HUES64 (cell line): Measurements from ENCODE around the gene PRIM2.
"Not testable (repeated sequence)": the region's sequence is repeated elsewhere in the genome, so short reads cannot be mapped to it uniquely, and the experiment has no call there.

Experiments used
- H3K27ac ChIP-seq: 2 replicates; pipeline ENCODE4 v1.7.0; 2013; ENCODE audit warnings: low read depth, low read length, inconsistent platforms
- H3K27me3 ChIP-seq: 2 replicates; pipeline ENCODE4 v1.6.1; 2013; ENCODE audit warnings: mild to moderate bottlenecking, low read length; ENCODE audit not compliant: insufficient read depth
- H3K36me3 ChIP-seq: 2 replicates; pipeline ENCODE4 v1.6.1; 2013; ENCODE audit warnings: mild to moderate bottlenecking, low read length; ENCODE audit not compliant: insufficient read depth
- H3K4me1 ChIP-seq: 2 replicates; pipeline ENCODE4 v1.6.1; 2013; ENCODE audit warnings: mild to moderate bottlenecking, low read length, moderate library complexity; ENCODE audit not compliant: insufficient read depth
- H3K4me3 ChIP-seq: 2 replicates; pipeline ENCODE4 v1.5.1; 2013; ENCODE audit warnings: mild to moderate bottlenecking, low read length, moderate library complexity
- H3K9ac ChIP-seq: 2 replicates; pipeline ENCODE4 v1.6.1; 2013; ENCODE audit warnings: mild to moderate bottlenecking, low read depth, low read length
- H3K9me3 ChIP-seq: 2 replicates; pipeline ENCODE4 v1.6.1; 2013; ENCODE audit warnings: low read depth, low read length; ENCODE audit not compliant: insufficient read depth
- WGBS: fragments of 150-250, 120-280 bp; methylation state at CpG from one replicate; pipeline ENCODE4 v1.1.7; 2013; ENCODE audit warnings: missing lambda C conversion rate; 5-methylcytosine and 5-hydroxymethylcytosine counted together

The PRIM2 gene

GRCh38 chr6:57562233-57562632 lies 244.8 kb downstream of the PRIM2 start:
- H3K9ac ChIP-seq, H3K27ac ChIP-seq, H3K4me1 ChIP-seq, H3K27me3 ChIP-seq, H3K36me3 ChIP-seq, H3K4me3 ChIP-seq, H3K9me3 ChIP-seq: not testable (repeated sequence)
- WGBS, result 93% methylated on average over 2 of the region's 3 CpGs

DNA sequence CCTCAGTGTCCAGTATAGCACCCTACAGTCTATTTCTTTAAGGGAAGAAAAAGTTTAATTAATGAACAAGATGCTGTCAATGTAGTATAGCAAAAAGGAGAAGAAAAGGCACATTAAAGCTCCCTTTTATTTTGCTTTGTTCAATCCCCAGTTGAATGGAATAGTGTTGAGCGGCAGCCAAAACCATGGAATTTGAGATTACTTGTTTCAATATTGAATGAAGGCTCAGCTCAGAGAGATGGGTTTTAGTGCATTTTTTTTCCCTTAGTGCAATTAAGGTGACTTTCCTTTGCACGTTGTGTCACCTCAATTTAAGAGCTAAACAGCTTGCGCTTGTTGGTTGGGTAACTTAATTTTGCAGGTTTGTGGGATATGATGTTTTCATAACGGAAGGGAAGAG lies 254.7 kb downstream of the PRIM2 start:
- not testable (repeated sequence) for H3K4me1 ChIP-seq, H3K27ac ChIP-seq, H3K9ac ChIP-seq, H3K27me3 ChIP-seq, H3K36me3 ChIP-seq, H3K9me3 ChIP-seq, H3K4me3 ChIP-seq
- 96% methylated on average over 3 of the region's 4 CpGs for WGBS

DNA sequence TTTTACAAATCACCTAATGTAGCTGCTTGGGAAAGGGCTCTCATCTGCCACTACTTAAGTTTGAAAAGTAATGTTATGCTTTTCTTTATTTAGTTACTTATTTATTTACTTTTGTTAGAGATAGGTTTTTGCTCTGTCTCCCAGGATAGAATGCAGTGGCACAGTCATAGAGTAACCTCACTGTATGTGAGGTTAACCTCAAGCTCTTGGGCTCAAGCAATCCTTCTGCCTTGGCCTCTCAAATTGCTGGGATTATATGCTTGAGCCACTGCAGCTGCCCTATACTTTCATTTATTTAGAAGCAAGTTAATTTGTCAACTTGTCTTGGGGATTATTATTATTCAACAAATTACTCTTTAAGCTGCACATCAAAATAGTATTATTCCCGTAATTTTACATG lies 255.4 kb downstream of the PRIM2 start:
- H3K36me3 ChIP-seq, H3K4me3 ChIP-seq, H3K27me3 ChIP-seq, H3K27ac ChIP-seq, H3K9ac ChIP-seq, H3K9me3 ChIP-seq, H3K4me1 ChIP-seq: not testable (repeated sequence)
- no CpG with 5 or more reads among the region's 1 CpG for WGBS

DNA sequence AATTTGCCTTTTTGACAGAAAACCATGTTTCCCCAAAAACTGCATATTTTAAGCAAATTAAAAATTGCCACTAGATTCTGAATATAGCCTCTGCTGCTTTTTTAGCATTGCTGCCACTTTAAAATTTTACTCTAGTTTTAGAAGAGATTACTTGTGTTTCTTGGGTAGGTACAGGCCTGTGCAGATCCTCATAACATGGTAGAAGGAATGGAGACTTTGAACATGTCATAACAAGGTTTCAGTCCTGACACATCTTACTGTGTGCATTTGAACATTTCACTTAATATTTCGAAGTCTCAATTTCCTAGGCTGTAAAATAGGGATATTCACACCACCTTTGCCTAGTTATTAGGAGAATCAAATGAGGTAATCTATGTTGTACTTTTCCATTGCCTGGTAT lies 259.6 kb downstream of the PRIM2 start:
- not testable (repeated sequence) for H3K9me3 ChIP-seq, H3K27me3 ChIP-seq, H3K27ac ChIP-seq, H3K9ac ChIP-seq, H3K4me3 ChIP-seq, H3K36me3 ChIP-seq, H3K4me1 ChIP-seq
- no CpG with 5 or more reads among the region's 1 CpG for WGBS

- H3K36me3 ChIP-seq, H3K27ac ChIP-seq, H3K27me3 ChIP-seq, H3K9me3 ChIP-seq, H3K4me1 ChIP-seq, H3K4me3 ChIP-seq, H3K9ac ChIP-seq: not testable (repeated sequence)
These were observed 262.1 kb downstream of the PRIM2 start for GRCh38 chr6:57579489-57579888.

DNA sequence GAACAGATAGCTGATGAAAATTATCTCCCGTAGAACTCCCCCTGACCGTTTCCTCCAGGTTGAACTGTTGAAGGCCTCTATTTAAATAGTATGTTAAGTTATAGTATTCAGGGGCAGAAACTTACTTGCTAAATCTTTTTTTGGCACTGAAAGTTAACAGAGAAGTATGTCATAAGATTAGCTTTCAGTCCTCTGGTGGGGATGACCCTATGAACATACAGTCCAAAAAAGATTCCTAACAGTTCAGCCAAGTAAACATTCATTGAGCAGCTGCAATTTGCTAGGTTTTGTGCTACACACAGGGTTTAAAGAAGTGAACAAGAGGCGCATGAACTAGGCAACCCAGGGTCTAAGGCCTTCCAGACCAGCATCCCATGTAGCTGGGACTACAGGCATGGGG lies 264.2 kb downstream of the PRIM2 start:
- not testable (repeated sequence) for H3K4me1 ChIP-seq, H3K27ac ChIP-seq, H3K9ac ChIP-seq, H3K36me3 ChIP-seq, H3K27me3 ChIP-seq, H3K4me3 ChIP-seq, H3K9me3 ChIP-seq
- over 99% methylated on average over 3 of the region's 3 CpGs for WGBS

GRCh38 chr6:57601105-57601504 lies 283.7 kb downstream of the PRIM2 start:
- H3K9me3 ChIP-seq, H3K4me1 ChIP-seq, H3K27me3 ChIP-seq, H3K4me3 ChIP-seq, H3K9ac ChIP-seq, H3K36me3 ChIP-seq, H3K27ac ChIP-seq: not testable (repeated sequence)
- 90% methylated on average over 3 of the region's 3 CpGs for WGBS

DNA sequence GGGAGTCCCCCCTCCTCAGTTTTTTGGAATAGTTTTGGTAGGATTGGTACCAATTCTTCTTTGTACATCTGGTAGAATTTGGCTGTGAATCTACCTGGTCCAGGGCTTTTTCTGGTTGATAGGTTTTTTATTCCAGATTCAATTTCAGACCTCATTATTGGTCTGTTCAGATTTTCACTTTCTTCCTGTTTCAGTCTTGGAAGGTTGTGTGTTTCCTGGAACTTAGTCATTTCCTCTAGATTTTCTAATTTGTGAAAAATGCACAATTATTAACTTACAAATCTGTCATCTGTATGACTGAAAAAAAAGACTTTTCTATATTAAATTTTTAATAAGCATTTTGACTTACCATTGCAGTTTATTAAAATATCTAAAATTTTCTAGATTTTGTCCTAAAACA lies 287.9 kb downstream of the PRIM2 start:
- not testable (repeated sequence) for H3K9ac ChIP-seq, H3K27ac ChIP-seq, H3K4me1 ChIP-seq, H3K9me3 ChIP-seq, H3K27me3 ChIP-seq, H3K36me3 ChIP-seq, H3K4me3 ChIP-seq

DNA sequence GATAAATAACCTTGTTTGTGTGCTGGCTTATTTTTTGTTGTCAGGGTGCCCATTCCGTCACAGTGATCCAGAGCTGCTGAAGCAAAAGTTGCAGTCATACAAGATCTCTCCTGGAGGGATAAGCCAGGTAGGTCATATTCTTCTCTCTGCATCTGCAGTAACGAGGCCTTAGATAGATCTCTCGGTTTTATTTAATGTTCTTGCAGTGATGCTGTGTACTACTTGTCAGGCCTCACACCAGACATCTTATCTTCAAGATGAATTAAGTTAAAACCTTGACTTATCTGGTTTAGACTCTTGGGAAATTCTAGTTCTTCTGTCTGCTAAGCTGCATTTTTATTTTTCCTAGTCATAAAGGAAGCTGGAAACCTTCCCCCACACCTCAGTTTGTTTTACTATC lies 288.9 kb downstream of the PRIM2 start:
- H3K27me3 ChIP-seq, H3K9me3 ChIP-seq, H3K27ac ChIP-seq, H3K4me1 ChIP-seq, H3K4me3 ChIP-seq, H3K9ac ChIP-seq, H3K36me3 ChIP-seq: not testable (repeated sequence)
- WGBS, result 100% methylated on average over 1 of the region's 3 CpGs

DNA sequence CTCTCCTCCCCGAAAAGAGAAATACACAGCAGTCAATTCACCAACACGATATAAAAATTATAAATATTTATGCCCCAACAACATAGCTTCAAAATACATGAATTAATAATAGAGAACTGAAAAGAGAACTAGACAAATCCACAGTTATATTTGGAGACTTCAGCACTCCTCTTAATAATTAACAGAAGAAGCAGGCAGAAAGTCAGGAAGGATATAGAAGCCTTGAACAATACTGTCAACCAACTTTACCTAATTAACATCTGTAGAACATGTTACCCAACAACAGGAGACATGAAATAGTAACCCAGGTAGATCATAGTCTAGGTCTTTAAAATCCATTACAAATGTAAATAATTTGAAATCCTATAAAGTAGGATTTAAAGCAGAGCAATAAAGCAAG lies 293.2 kb downstream of the PRIM2 start:
- not testable (repeated sequence) for H3K9me3 ChIP-seq, H3K4me3 ChIP-seq, H3K27me3 ChIP-seq, H3K4me1 ChIP-seq, H3K9ac ChIP-seq, H3K27ac ChIP-seq, H3K36me3 ChIP-seq
- whole genome bisulfite sequencing, result no CpG with 5 or more reads among the region's 2 CpGs

GRCh38 chr6:57618959-57619358 lies 301.5 kb downstream of the PRIM2 start:
- not testable (repeated sequence) for H3K9ac ChIP-seq, H3K36me3 ChIP-seq, H3K9me3 ChIP-seq, H3K4me1 ChIP-seq, H3K4me3 ChIP-seq, H3K27me3 ChIP-seq, H3K27ac ChIP-seq
- WGBS, result 96% methylated on average over 6 of the region's 6 CpGs

- not testable (repeated sequence) for H3K9ac ChIP-seq, H3K9me3 ChIP-seq, H3K4me3 ChIP-seq, H3K27me3 ChIP-seq, H3K27ac ChIP-seq, H3K4me1 ChIP-seq, H3K36me3 ChIP-seq
- no CpG with 5 or more reads among the region's 1 CpG for WGBS
These were observed 314.3 kb downstream of the PRIM2 start for GRCh38 chr6:57631773-57632172.

DNA sequence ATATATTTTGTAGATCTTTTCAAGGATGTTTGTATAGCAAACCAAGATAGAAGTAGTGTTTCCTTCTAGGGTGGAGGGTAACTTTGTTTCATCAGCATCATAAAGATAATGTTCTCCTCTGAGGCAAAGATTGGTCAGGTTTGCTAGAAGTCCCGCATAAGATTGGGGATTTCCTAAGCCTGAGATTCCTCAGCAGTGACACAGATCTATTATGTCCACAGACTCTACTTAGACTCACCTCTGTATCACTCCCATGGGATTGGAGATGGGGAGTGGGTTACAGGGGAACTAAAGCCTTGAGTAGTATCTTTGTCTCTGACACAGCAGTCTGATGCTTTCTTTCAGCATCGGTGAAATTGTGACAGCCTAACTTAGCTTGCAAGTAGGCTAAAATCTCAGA lies 341.1 kb downstream of the PRIM2 start:
- not testable (repeated sequence) for H3K36me3 ChIP-seq, H3K9ac ChIP-seq, H3K9me3 ChIP-seq, H3K27me3 ChIP-seq, H3K27ac ChIP-seq, H3K4me1 ChIP-seq, H3K4me3 ChIP-seq
- WGBS, result 82% methylated on average over 2 of the region's 2 CpGs
